GM23338 (cell line): Measurements from ENCODE around the gene PCDH17. TPM values are rescaled to one million over a fixed set of nuclear protein-coding genes. Genes with fewer than 3 reads are reported as not detected.

Source experiments
- ATAC-seq: fragments of 200-7000 bp; cut with Tn5 transposase; 3 replicates; pipeline ENCODE4 v1.9.1; 2020
- DNase-seq: peaks from one replicate; pipeline ENCODE4 v3.0.0-alpha.2; 2015; ENCODE audit warnings: low spot score
- H2AFZ ChIP-seq: fragments of 200-600 bp; sonication (generic); 2 replicates; pipeline ENCODE4 v1.8.0; 2016; ENCODE audit warnings: antibody characterized with exemption, mild to moderate bottlenecking, moderate library complexity
- H3F3A ChIP-seq: fragments of 200-600 bp; sonication (generic); replicated peaks from 2 replicates; pipeline ENCODE4 v1.8.0; 2017; ENCODE audit warnings: antibody characterized with exemption, mixed run types, low read depth
- H3K27ac ChIP-seq: fragments of 200-600 bp; sonication (generic); 2 replicates; pipeline ENCODE4 v1.6.1; 2016; ENCODE audit warnings: low read depth
- H3K27me3 ChIP-seq: fragments of 200-600 bp; sonication (generic); 2 replicates; pipeline ENCODE4 v1.8.0; 2016; ENCODE audit warnings: mild to moderate bottlenecking, mixed run types, moderate library complexity; ENCODE audit not compliant: insufficient read depth
- H3K36me3 ChIP-seq: fragments of 200-600 bp; sonication (generic); 2 replicates; pipeline ENCODE4 v1.8.0; 2016; ENCODE audit warnings: mild to moderate bottlenecking; ENCODE audit not compliant: insufficient read depth
- H3K4me1 ChIP-seq: fragments of 200-600 bp; sonication (generic); 2 replicates; pipeline ENCODE4 v1.8.0; 2016; ENCODE audit warnings: mild to moderate bottlenecking, moderate library complexity; ENCODE audit not compliant: insufficient read depth
- H3K4me2 ChIP-seq: fragments of 200-600 bp; sonication (generic); 2 replicates; pipeline ENCODE4 v1.7.1; 2017; ENCODE audit warnings: mixed run types
- H3K4me3 ChIP-seq: fragments of 200-600 bp; sonication (generic); 2 replicates; pipeline ENCODE4 v1.6.1; 2016; ENCODE audit warnings: mixed run types
- H3K79me2 ChIP-seq: fragments of 200-600 bp; sonication (generic); replicated peaks from 2 replicates; pipeline ENCODE4 v1.8.0; 2017; ENCODE audit warnings: mild to moderate bottlenecking; ENCODE audit not compliant: insufficient read depth
- H3K9me2 ChIP-seq: fragments of 200-600 bp; sonication (generic); 2 replicates; pipeline ENCODE4 v1.8.0; 2017; ENCODE audit not compliant: insufficient read depth
- H4K20me1 ChIP-seq: fragments of 200-600 bp; sonication (generic); replicated peaks from 2 replicates; pipeline ENCODE4 v1.8.0; 2017; ENCODE audit warnings: mild to moderate bottlenecking; ENCODE audit not compliant: insufficient read depth
- H3K27ac Mint-ChIP-seq: 2 replicates; pipeline ENCODE4 v1.8.0; 2020; ENCODE audit warnings: inconsistent platforms, mild to moderate bottlenecking, moderate library complexity, mixed read lengths
- H3K27me3 Mint-ChIP-seq: 3 replicates; pipeline ENCODE4 v1.8.0; 2022; ENCODE audit warnings: low read depth, mild to moderate bottlenecking, moderate library complexity, mixed read lengths, inconsistent platforms; ENCODE audit not compliant: insufficient read depth, poor library complexity
- H3K36me3 Mint-ChIP-seq: 3 replicates; pipeline ENCODE4 v1.8.0; 2021; ENCODE audit warnings: low read depth, mild to moderate bottlenecking, inconsistent platforms, moderate library complexity, mixed read lengths
- H3K4me1 Mint-ChIP-seq: 3 replicates; pipeline ENCODE4 v1.8.0; 2020; ENCODE audit warnings: mild to moderate bottlenecking, inconsistent platforms, mixed read lengths
- H3K4me3 Mint-ChIP-seq: 3 replicates; pipeline ENCODE4 v1.8.0; 2021; ENCODE audit warnings: moderate library complexity, mild to moderate bottlenecking, inconsistent platforms, mixed read lengths
- H3K9me3 Mint-ChIP-seq: 3 replicates; pipeline ENCODE4 v1.8.0; 2020; ENCODE audit warnings: moderate library complexity, mild to moderate bottlenecking, inconsistent platforms, mixed read lengths
- CREB1 ChIP-seq: fragments of 250-450 bp; sonication (Bioruptor Pico); IDR thresholded peaks from 2 replicates; pipeline ENCODE4 v1.5.0; 2020; ENCODE audit warnings: low read depth, mild to moderate bottlenecking, moderate library complexity
- CTCF ChIP-seq, 2 experiments: fragments of 200-600 bp in 1 of 2; sonication (generic) in 1 of 2; conservative IDR thresholded peaks; 2 replicates each; pipeline versions ENCODE4 v1.5.1 to v1.6.1; 2016 to 2017; ENCODE audit warnings: antibody characterized with exemption in 2 of 2, low read depth in 2 of 2, mild to moderate bottlenecking in 2 of 2, moderate library complexity in 1 of 2
- EZH2phosphoT487 ChIP-seq: fragments of 200-600 bp; sonication (generic); IDR thresholded peaks from one replicate; pipeline ENCODE4 v1.8.1; 2018; ENCODE audit warnings: antibody characterized with exemption; ENCODE audit not compliant: unreplicated experiment
- NANOG ChIP-seq: IDR thresholded peaks from 2 replicates; pipeline ENCODE4 v1.6.1; 2016; ENCODE audit warnings: antibody characterized with exemption, borderline replicate concordance
- ZNF331 ChIP-seq: fragments of 250-450 bp; sonication (Bioruptor Pico); IDR thresholded peaks from 2 replicates; pipeline ENCODE4 v1.5.0; 2020; ENCODE audit warnings: low read depth, mild to moderate bottlenecking, moderate library complexity
- ZNF462 ChIP-seq: fragments of 250-450 bp; sonication (Bioruptor Pico); IDR thresholded peaks from 2 replicates; pipeline ENCODE4 v1.5.0; 2020; ENCODE audit warnings: mild to moderate bottlenecking, moderate library complexity
- polyA plus RNA-seq: library from polyadenylated mRNA; unstranded; fragments of >200 nt; fragmentation: Nextera tagmentation; extraction: Ambion mirVana; gene quantifications from 2 replicates; pipeline ENCODE4 v1.2.1, GENCODE V29; 2016
- total RNA-seq: library from RNA; depleted of rRNA; stranded (reverse); fragments of >200 nt; shearing (Covaris generic); gene quantifications from 2 replicates; pipeline ENCODE4 v1.2.3, GENCODE V29; 2014

PCDH17 gene
- total and polyA plus RNA-seq, 2 experiments from 2014 or later, result 0.27 to 1.3 TPM

- H3K27me3 ChIP-seq, result peaks cover 71% of the 10 kb centered on the region
- no peak for ATAC-seq
- H3K4me1 ChIP-seq, result peaks cover 5% of the 10 kb centered on the region
- H3K27ac Mint-ChIP-seq, result no peak overlapping the region
- H3K4me1 Mint-ChIP-seq, result peaks cover 10% of the 10 kb centered on the region
- no peak for DNase-seq
- H3K4me2 ChIP-seq, result no peak overlapping the region
- H3K36me3 ChIP-seq, result no peaks in the 10 kb centered on the region
- H3K27ac ChIP-seq, result no peak overlapping the region
- no peak overlapping the region for H3K4me3 Mint-ChIP-seq
- no peaks in the 10 kb centered on the region; the same call in 1 of the 2 replicates for H4K20me1 ChIP-seq
- no peaks in the 10 kb centered on the region for H3K79me2 ChIP-seq
- H3K9me2 ChIP-seq, result no peaks in the 10 kb centered on the region
- no peak overlapping the region for H2AFZ ChIP-seq
- no peaks in the 10 kb centered on the region for H3K36me3 Mint-ChIP-seq
- TF ChIP-seq CTCF (conservative IDR thresholded peaks at IDR 0.05; ENCODE audit: low read depth in 2 of 2), result no peak
- TF ChIP-seq EZH2phosphoT487, result no peak
- TF ChIP-seq CREB1 (CRISPR knock-in tag), result no peak
- TF ChIP-seq ZNF331 (CRISPR knock-in tag), result no peak
- TF ChIP-seq NANOG, result no peak
- no peak for TF ChIP-seq ZNF462
- peaks cover 44% of the 10 kb centered on the region for H3K27me3 Mint-ChIP-seq
- H3K4me3 ChIP-seq, result no peak overlapping the region
- peaks cover 14% of the 10 kb centered on the region for H3F3A ChIP-seq
- no peaks in the 10 kb centered on the region; the same call in 1 of the 3 replicates for H3K9me3 Mint-ChIP-seq
Observed at GRCh38 chr13:57635541-57636085, 4.1 kb downstream of the PCDH17 start.
